RWPE2 (cell line): ENCODE results near the gene CNOT1.

Experiments used
- ATAC-seq: fragments of 200-7000 bp; cut with Tn5 transposase; 3 replicates; pipeline ENCODE4 v1.9.1; 2021; ENCODE audit warnings: low read depth
- DNase-seq: peaks from one replicate; pipeline ENCODE4 v3.0.0-alpha.2; 2020; ENCODE audit warnings: low spot score
- H3K27ac ChIP-seq: fragments of 450-650 bp; 2 replicates; pipeline ENCODE4 v1.5.1; 2017; ENCODE audit warnings: mild to moderate bottlenecking; ENCODE audit not compliant: poor library complexity, severe bottlenecking
- H3K27me3 ChIP-seq: fragments of 250-450 bp; sonication (Bioruptor Pico); 2 replicates; pipeline ENCODE4 v1.5.1; 2021; ENCODE audit warnings: mild to moderate bottlenecking, moderate library complexity; ENCODE audit not compliant: insufficient read depth, poor library complexity, severe bottlenecking
- H3K36me3 ChIP-seq: fragments of 250-450 bp; sonication (Bioruptor Pico); 2 replicates; pipeline ENCODE4 v1.5.1; 2020; ENCODE audit warnings: low read depth, mild to moderate bottlenecking, moderate library complexity
- H3K4me1 ChIP-seq: fragments of 250-450 bp; sonication (Bioruptor Pico); 2 replicates; pipeline ENCODE4 v1.5.1; 2021; ENCODE audit warnings: mild to moderate bottlenecking, moderate library complexity; ENCODE audit not compliant: insufficient read depth, poor library complexity, severe bottlenecking
- H3K4me3 ChIP-seq: fragments of 250-450 bp; sonication (Bioruptor Pico); 2 replicates; pipeline ENCODE4 v1.5.1; 2021; ENCODE audit warnings: mild to moderate bottlenecking, moderate library complexity; ENCODE audit not compliant: severe bottlenecking
- H3K9me3 ChIP-seq: fragments of 250-450 bp; sonication (Bioruptor Pico); 2 replicates; pipeline ENCODE4 v1.5.1; 2021; ENCODE audit warnings: mild to moderate bottlenecking, moderate library complexity; ENCODE audit not compliant: severe bottlenecking
- CTCF ChIP-seq: fragments of 450-650 bp; IDR thresholded peaks from one replicate; pipeline ENCODE4 v1.5.1; 2017; ENCODE audit warnings: mild to moderate bottlenecking, moderate library complexity; ENCODE audit not compliant: poor library complexity, severe bottlenecking

CNOT1 gene

GRCh38 chr16:58481226-58481869 lies 148.3 kb downstream of the CNOT1 start:
- no peak overlapping the region for H3K4me3 ChIP-seq
- no peak for TF ChIP-seq CTCF
- no peaks in the 10 kb centered on the region for H3K27me3 ChIP-seq
- H3K9me3 ChIP-seq = no peaks in the 10 kb centered on the region
- no peaks in the 10 kb centered on the region for H3K36me3 ChIP-seq
- DNase-seq = no peak
- ATAC-seq = no peak
- H3K27ac ChIP-seq = no peak overlapping the region
- H3K4me1 ChIP-seq = no peaks in the 10 kb centered on the region

- TF ChIP-seq CTCF = no peak
- no peak for ATAC-seq
- Histone ChIP-seq H3K36me3 (no peaks in the 10 kb centered on the region), H3K4me1 (no peaks in the 10 kb centered on the region), H3K27ac (no peak overlapping the region), H3K9me3 (no peaks in the 10 kb centered on the region), H3K27me3 (no peaks in the 10 kb centered on the region), H3K4me3 (no peak overlapping the region)
- no peak for DNase-seq
Measured at GRCh38 chr16:58478427-58478826, 151.2 kb downstream of the CNOT1 start.

GRCh38 chr16:58476791-58477190 lies 152.8 kb downstream of the CNOT1 start:
- no peak for TF ChIP-seq CTCF
- no peak for ATAC-seq
- no peak overlapping the region for H3K4me3 ChIP-seq
- H3K4me1 ChIP-seq = no peaks in the 10 kb centered on the region
- H3K27ac ChIP-seq = no peak overlapping the region
- H3K36me3 ChIP-seq = no peaks in the 10 kb centered on the region
- no peaks in the 10 kb centered on the region for H3K27me3 ChIP-seq
- H3K9me3 ChIP-seq = no peaks in the 10 kb centered on the region
- no peak for DNase-seq

GRCh38 chr16:58475091-58475619 lies 154.5 kb downstream of the CNOT1 start:
- DNase-seq = no peak
- ATAC-seq = no peak
- Histone ChIP-seq H3K4me1 (no peaks in the 10 kb centered on the region), H3K27me3 (no peaks in the 10 kb centered on the region), H3K4me3 (no peak overlapping the region), H3K36me3 (no peaks in the 10 kb centered on the region), H3K27ac (no peak overlapping the region), H3K9me3 (no peaks in the 10 kb centered on the region)
- no peak for TF ChIP-seq CTCF

- Histone ChIP-seq H3K9me3 (no peaks in the 10 kb centered on the region), H3K4me3 (no peak overlapping the region), H3K27ac (no peak overlapping the region), H3K36me3 (no peaks in the 10 kb centered on the region), H3K4me1 (no peaks in the 10 kb centered on the region), H3K27me3 (no peaks in the 10 kb centered on the region)
- ATAC-seq = no peak
- no peak for DNase-seq
- TF ChIP-seq CTCF = no peak
Measured at GRCh38 chr16:58474296-58474695, 155.3 kb downstream of the CNOT1 start.
